Mucosa of gallbladder (tissue), 1 donor: ENCODE data around the gene VCY1B. TPM values are rescaled to one million over a fixed set of nuclear protein-coding genes. Genes with fewer than 3 reads are reported as not detected.
"Not testable (repeated sequence)": the region's sequence is repeated elsewhere in the genome, so short reads cannot be mapped to it uniquely, and the experiment has no call there.

Experiments
- DNase-seq: peaks from one replicate; pipeline ENCODE4 v3.0.0-alpha.2; 2020; ENCODE audit warnings: low spot score
- total RNA-seq: library from RNA; stranded (reverse); gene quantifications from one replicate; pipeline ENCODE4 v1.2.1, GENCODE V29; 2021
- donor health status: DM: no; HTN: no; CAD: no.

The VCY1B gene
- total RNA-seq: not detected

DNA sequence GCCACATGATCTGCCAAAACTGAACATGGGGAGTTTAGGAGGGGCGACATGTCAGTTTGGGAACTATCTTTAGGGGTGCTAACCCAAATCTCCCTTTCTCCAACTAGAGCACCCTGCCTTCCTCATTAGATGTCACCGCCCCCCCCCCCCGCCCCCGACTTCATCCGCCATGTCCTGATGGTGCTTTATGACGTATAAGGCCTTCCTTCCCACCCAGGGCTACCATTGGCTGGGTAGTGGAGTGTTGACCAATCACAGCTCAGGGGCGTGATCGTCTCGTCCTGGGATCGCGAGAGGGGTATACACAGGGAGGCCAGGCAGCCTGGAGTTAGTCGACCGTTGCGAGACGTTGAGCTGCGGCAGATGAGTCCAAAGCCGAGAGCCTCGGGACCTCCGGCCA lies at the start of gene VCY1B:
Gene VCY1B (plus strand): TSS at position 301 of the 400 bp plus-strand sequence. CDS start 63 bp downstream, at position 364.
- DNase-seq: not testable (repeated sequence)

DNA sequence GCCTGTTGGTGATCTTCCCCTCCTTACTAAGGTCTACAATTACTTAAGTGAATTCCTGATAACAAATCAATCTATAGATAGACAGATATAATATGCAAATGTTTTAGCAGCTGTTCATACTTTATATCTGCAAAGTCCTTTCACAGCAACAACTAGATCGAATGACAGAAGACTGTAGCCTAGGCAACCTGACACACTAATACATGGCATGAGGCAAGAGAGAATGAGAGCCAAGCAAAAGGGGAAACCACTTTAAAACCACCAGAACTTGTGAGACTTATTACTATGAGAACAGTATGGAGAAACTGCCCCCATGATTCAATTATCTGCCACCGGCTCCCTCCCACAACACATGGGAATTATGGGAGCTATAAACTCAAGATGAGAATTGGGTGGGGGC lies 44.1 kb upstream of the VCY1B start:
- not testable (repeated sequence) for DNase-seq

DNA sequence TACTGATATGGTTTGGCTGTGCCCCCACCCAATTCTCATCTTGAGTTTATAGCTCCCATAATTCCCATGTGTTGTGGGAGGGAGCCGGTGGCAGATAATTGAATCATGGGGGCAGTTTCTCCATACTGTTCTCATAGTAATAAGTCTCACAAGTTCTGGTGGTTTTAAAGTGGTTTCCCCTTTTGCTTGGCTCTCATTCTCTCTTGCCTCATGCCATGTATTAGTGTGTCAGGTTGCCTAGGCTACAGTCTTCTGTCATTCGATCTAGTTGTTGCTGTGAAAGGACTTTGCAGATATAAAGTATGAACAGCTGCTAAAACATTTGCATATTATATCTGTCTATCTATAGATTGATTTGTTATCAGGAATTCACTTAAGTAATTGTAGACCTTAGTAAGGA lies 25.6 kb upstream of the VCY1B start:
- not testable (repeated sequence) for DNase-seq

DNA sequence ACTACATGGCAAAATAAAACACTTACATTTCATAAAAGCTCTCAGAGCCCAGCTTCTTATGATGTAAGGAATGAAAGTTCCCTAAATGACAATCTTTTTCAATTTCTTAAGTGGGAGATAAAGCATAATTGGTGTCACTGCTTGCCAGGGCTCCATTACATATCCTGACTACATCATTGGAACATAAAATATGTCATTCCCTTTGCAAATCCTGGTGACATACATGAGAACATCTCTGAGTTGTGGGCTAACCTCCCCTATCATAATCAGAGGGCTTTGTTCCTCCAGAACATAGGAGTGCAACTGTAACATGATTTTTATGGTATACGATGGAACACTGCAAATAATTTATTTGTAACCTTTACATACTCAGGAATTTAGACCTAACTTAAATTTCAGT lies 29.9 kb downstream of the VCY1B start:
- no peak for DNase-seq

Other genes starting within 250 kb of the VCY1B start
- gene VCY, start 69.8 kb upstream of the VCY1B start, total RNA-seq: not detected